HG02571 (cell line): ENCODE measurements around the gene ATF7IP2.
"Not testable (repeated sequence)": the region's sequence is repeated elsewhere in the genome, so short reads cannot be mapped to it uniquely, and the experiment has no call there.

Experiments used
- ATAC-seq: cut with Tn5 transposase; IDR thresholded peaks from one replicate; pipeline ENCODE4 v1.9.1; 2021; ENCODE audit warnings: mild to moderate bottlenecking, moderate library complexity; ENCODE audit not compliant: unreplicated experiment

ATF7IP2 gene

GRCh38 chr16:10373556-10373955 is 12.3 kb upstream of the ATF7IP2 start:
- no peak for ATAC-seq

GRCh38 chr16:10376229-10376628 is 9.6 kb upstream of the ATF7IP2 start:
- ATAC-seq: no peak

GRCh38 chr16:10383626-10384025 is 2.2 kb upstream of the ATF7IP2 start:
- no peak for ATAC-seq

GRCh38 chr16:10386517-10387100 is 748 bp downstream of the ATF7IP2 start:
- ATAC-seq: no peak

- no peak for ATAC-seq
These were observed 1.3 kb downstream of the ATF7IP2 start for GRCh38 chr16:10387188-10387617.

- ATAC-seq: no peak
These were observed 3.1 kb downstream of the ATF7IP2 start for GRCh38 chr16:10388988-10389387.

GRCh38 chr16:10390330-10390729 is 4.5 kb downstream of the ATF7IP2 start:
- ATAC-seq: no peak

- ATAC-seq: no peak
These were observed 5.0 kb downstream of the ATF7IP2 start for GRCh38 chr16:10390867-10391266.

GRCh38 chr16:10391339-10391738 is 5.5 kb downstream of the ATF7IP2 start:
- ATAC-seq: no peak

GRCh38 chr16:10402975-10403374 is 17.1 kb downstream of the ATF7IP2 start:
- ATAC-seq: no peak

- ATAC-seq: no peak
These were observed 19.6 kb downstream of the ATF7IP2 start for GRCh38 chr16:10405386-10405939.

GRCh38 chr16:10408824-10409381 is 23.0 kb downstream of the ATF7IP2 start:
- no peak for ATAC-seq

GRCh38 chr16:10409713-10410112 is 23.9 kb downstream of the ATF7IP2 start:
- ATAC-seq: not testable (repeated sequence)

GRCh38 chr16:10410469-10410868 is 24.6 kb downstream of the ATF7IP2 start:
- no peak for ATAC-seq

- ATAC-seq: no peak
These were observed 27.2 kb downstream of the ATF7IP2 start for GRCh38 chr16:10412935-10413601.

GRCh38 chr16:10418204-10418603 is 32.3 kb downstream of the ATF7IP2 start:
- ATAC-seq: not testable (repeated sequence)

- ATAC-seq: no peak
These were observed 33.8 kb downstream of the ATF7IP2 start for GRCh38 chr16:10419701-10420100.

- ATAC-seq: no peak
These were observed 35.7 kb downstream of the ATF7IP2 start for GRCh38 chr16:10421596-10421995.

- no peak for ATAC-seq
These were observed 42.7 kb downstream of the ATF7IP2 start for GRCh38 chr16:10428433-10429168.

- not testable (repeated sequence) for ATAC-seq
These were observed 43.6 kb downstream of the ATF7IP2 start for GRCh38 chr16:10429299-10429969.

- ATAC-seq: no peak
These were observed 55.9 kb downstream of the ATF7IP2 start for GRCh38 chr16:10441726-10442125.
